Cerebellar nuclear complex (tissue), 1 donor: ENCODE results near the gene TBC1D3L.
"Not testable (repeated sequence)": the region's sequence is repeated elsewhere in the genome, so short reads cannot be mapped to it uniquely, and the experiment has no call there.

ENCODE experiments used
- DNase-seq, 2 experiments: peaks; one replicate each; lab custom pipeline; 2025; lab: John Stamatoyannopoulos, UW

Gene TBC1D3L

DNA sequence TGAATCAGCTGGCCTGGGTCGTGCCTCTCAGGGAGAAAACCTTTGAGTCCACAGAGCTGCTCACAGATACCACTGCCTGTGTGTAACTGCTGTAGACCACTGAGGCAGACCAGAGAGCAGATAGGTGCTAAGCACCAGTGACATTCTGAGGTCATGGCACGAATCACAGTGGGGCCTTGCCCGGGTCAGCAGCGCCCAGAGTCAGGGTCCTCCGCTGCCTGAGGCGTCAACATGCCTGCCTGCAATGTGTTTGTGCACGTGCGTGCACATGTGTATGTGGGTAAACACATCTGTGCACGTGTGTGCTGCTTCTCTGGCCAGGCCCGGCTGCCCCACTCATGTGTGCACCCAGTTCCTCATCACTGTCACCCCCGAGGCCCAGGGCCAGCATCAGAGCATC, at the start of gene TBC1D3L:
TBC1D3L (minus strand) TSS at position 101 of the 400 bp plus-strand sequence. CDS start 1,540 bp downstream, outside the sequence.
- DNase-seq: not testable (repeated sequence)

DNA sequence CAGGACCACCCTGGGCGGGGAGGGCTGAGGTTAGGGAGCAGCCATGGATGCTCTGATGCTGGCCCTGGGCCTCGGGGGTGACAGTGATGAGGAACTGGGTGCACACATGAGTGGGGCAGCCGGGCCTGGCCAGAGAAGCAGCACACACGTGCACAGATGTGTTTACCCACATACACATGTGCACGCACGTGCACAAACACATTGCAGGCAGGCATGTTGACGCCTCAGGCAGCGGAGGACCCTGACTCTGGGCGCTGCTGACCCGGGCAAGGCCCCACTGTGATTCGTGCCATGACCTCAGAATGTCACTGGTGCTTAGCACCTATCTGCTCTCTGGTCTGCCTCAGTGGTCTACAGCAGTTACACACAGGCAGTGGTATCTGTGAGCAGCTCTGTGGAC, 14.8 kb upstream of the TBC1D3L start, which contains the start of gene TBC1D3D:
TBC1D3D (plus strand) TSS at position 301 of the 400 bp plus-strand sequence. CDS start 1,585 bp downstream, outside the sequence.
- DNase-seq: not testable (repeated sequence)
